HG02759 (cell line): ENCODE measurements around the gene BRS3.

Experiments used
- ATAC-seq: cut with Tn5 transposase; IDR thresholded peaks from one replicate; pipeline ENCODE4 v1.9.1; 2021; ENCODE audit warnings: mild to moderate bottlenecking, moderate library complexity; ENCODE audit not compliant: unreplicated experiment

BRS3 gene

GRCh38 chrX:136493011-136493410 is 5.3 kb downstream of the BRS3 start:
- ATAC-seq = no peak

GRCh38 chrX:136495043-136495442 is 7.3 kb downstream of the BRS3 start:
- no peak for ATAC-seq

GRCh38 chrX:136496186-136496763 is 8.5 kb downstream of the BRS3 start:
- ATAC-seq = no peak

GRCh38 chrX:136496764-136497555 is 9.2 kb downstream of the BRS3 start:
- ATAC-seq = peak; percentile 86

- peak; percentile 14 for ATAC-seq
Observed at GRCh38 chrX:136497556-136498052, 9.9 kb downstream of the BRS3 start, which contains the start of gene HTATSF1. TSS of gene HTATSF1 (plus strand) at chrX:136497592. CDS start at chrX:136497685, 93 bp downstream.

- no peak for ATAC-seq
Observed at GRCh38 chrX:136519069-136519468, 31.3 kb downstream of the BRS3 start.

GRCh38 chrX:136523770-136524169 is 36.0 kb downstream of the BRS3 start:
- no peak for ATAC-seq

- no peak for ATAC-seq
Observed at GRCh38 chrX:136525738-136526606, 38.2 kb downstream of the BRS3 start.

- ATAC-seq = no peak
Observed at GRCh38 chrX:136528645-136529315, 41.0 kb downstream of the BRS3 start.

- no peak for ATAC-seq
Observed at GRCh38 chrX:136529795-136530194, 42.0 kb downstream of the BRS3 start.

GRCh38 chrX:136531951-136532350 is 44.2 kb downstream of the BRS3 start, which contains the start of gene VGLL1:
TSS of gene VGLL1 (plus strand) at chrX:136532215. CDS start at chrX:136536021, 3,806 bp downstream.
- no peak for ATAC-seq

GRCh38 chrX:136534131-136534530 is 46.4 kb downstream of the BRS3 start:
- ATAC-seq = no peak

GRCh38 chrX:136538811-136539210 is 51.1 kb downstream of the BRS3 start:
- no peak for ATAC-seq

- no peak for ATAC-seq
Observed at GRCh38 chrX:136540226-136540625, 52.5 kb downstream of the BRS3 start.

GRCh38 chrX:136541294-136541693 is 53.5 kb downstream of the BRS3 start:
- no peak for ATAC-seq

- no peak for ATAC-seq
Observed at GRCh38 chrX:136542281-136542680, 54.5 kb downstream of the BRS3 start.
